HEK293 (cell line): ENCODE data around the gene KRTAP3-2.

Source experiments
- CTCF ChIA-PET: fragments of 350-600 bp; formaldehyde crosslinking; extraction: SDS; loops from one replicate; lab custom pipeline; 2021; ENCODE audit warnings: antibody characterized with exemption; lab: Yijun Ruan, JAX
- POLR2A ChIA-PET: fragments of 300-600 bp; formaldehyde crosslinking; extraction: SDS; loops from one replicate; lab custom pipeline; 2020; ENCODE audit warnings: antibody characterized with exemption, inconsistent platforms; lab: Yijun Ruan, JAX
- H3K27ac ChIP-seq: fragments of 200-500 bp; sonication (Bioruptor generic); 2 replicates; pipeline ENCODE4 v1.5.1; 2014; ENCODE audit warnings: low read depth, low read length, control low read depth, inconsistent platforms; ENCODE audit errors: extremely low read depth
- H3K36me3 ChIP-seq, 2 experiments: fragments of 200-500 bp in 1 of 2; sonication (Bioruptor generic) in 1 of 2; 1 replicate in 1 of 2; 2 replicates in 1 of 2; pipeline ENCODE4 v1.5.1; 2014 to 2017; ENCODE audit warnings: inconsistent platforms in 2 of 2, low read length in 2 of 2; ENCODE audit not compliant: control insufficient read depth in 2 of 2, insufficient read depth in 1 of 2
- H3K4me1 ChIP-seq: fragments of 200-500 bp; sonication (Bioruptor generic); 2 replicates; pipeline ENCODE4 v1.5.1; 2014; ENCODE audit warnings: mild to moderate bottlenecking, low read length, inconsistent platforms; ENCODE audit not compliant: control insufficient read depth, insufficient read depth
- H3K4me3 ChIP-seq: 2 replicates; pipeline ENCODE4 v1.5.1; 2011; ENCODE audit warnings: low read depth, mild to moderate bottlenecking, control low read depth, low read length, moderate library complexity
- H3K9me3 ChIP-seq: fragments of 200-500 bp; sonication (Bioruptor generic); 2 replicates; pipeline ENCODE4 v1.5.1; 2014; ENCODE audit warnings: low read depth, low read length, inconsistent platforms; ENCODE audit not compliant: control insufficient read depth, insufficient read depth
- ATF2 ChIP-seq: fragments of 450-650 bp; formaldehyde crosslinking; IDR thresholded peaks from 2 replicates; pipeline ENCODE4 v1.5.1; 2016; ENCODE audit warnings: missing biosample characterization, missing genetic modification characterization, low read depth
- HOXD13 ChIP-seq: sonication (generic); formaldehyde crosslinking; IDR thresholded peaks from 2 replicates; pipeline ENCODE4 v1.8.0; 2022; ENCODE audit warnings: missing genetic modification reagents, borderline replicate concordance
- MYNN ChIP-seq: fragments of 450-650 bp; formaldehyde crosslinking; IDR thresholded peaks from 2 replicates; pipeline ENCODE4 v1.5.1; 2016; ENCODE audit warnings: missing biosample characterization, missing genetic modification characterization, borderline replicate concordance
- MZF1 ChIP-seq: fragments of 450-650 bp; formaldehyde crosslinking; IDR thresholded peaks from 2 replicates; pipeline ENCODE4 v1.5.1; 2017; ENCODE audit warnings: missing biosample characterization, missing genetic modification characterization, borderline replicate concordance
- OVOL3 ChIP-seq: fragments of 450-650 bp; formaldehyde crosslinking; IDR thresholded peaks from 2 replicates; pipeline ENCODE4 v1.5.1; 2016; ENCODE audit warnings: missing biosample characterization, missing genetic modification characterization
- SALL2 ChIP-seq: fragments of 450-650 bp; formaldehyde crosslinking; IDR thresholded peaks from 2 replicates; pipeline ENCODE4 v1.5.0; 2017; ENCODE audit warnings: missing biosample characterization, mild to moderate bottlenecking, missing genetic modification characterization, borderline replicate concordance
- SCRT1 ChIP-seq: fragments of 450-650 bp; formaldehyde crosslinking; IDR thresholded peaks from 2 replicates; pipeline ENCODE4 v1.5.1; 2016; ENCODE audit warnings: missing biosample characterization, missing genetic modification characterization, borderline replicate concordance
- TRIM28 ChIP-seq: IDR thresholded peaks from 2 replicates; pipeline ENCODE4 v1.6.1; 2011; ENCODE audit warnings: low read length, control low read depth, borderline replicate concordance
- ZBTB21 ChIP-seq: fragments of 450-650 bp; formaldehyde crosslinking; IDR thresholded peaks from 2 replicates; pipeline ENCODE4 v1.5.1; 2017; ENCODE audit warnings: missing biosample characterization, missing genetic modification characterization
- ZBTB44 ChIP-seq: fragments of 450-650 bp; IDR thresholded peaks from 2 replicates; pipeline ENCODE4 v1.5.1; 2018; ENCODE audit warnings: missing biosample characterization, mild to moderate bottlenecking, missing genetic modification characterization
- ZEB2 ChIP-seq: fragments of 450-650 bp; formaldehyde crosslinking; IDR thresholded peaks from 2 replicates; pipeline ENCODE4 v1.5.1; 2016; ENCODE audit warnings: missing biosample characterization, missing genetic modification characterization
- ZNF133 ChIP-seq: fragments of 450-650 bp; formaldehyde crosslinking; IDR thresholded peaks from 2 replicates; pipeline ENCODE4 v1.5.1; 2016; ENCODE audit warnings: missing biosample characterization, missing genetic modification characterization
- ZNF184 ChIP-seq: fragments of 450-650 bp; IDR thresholded peaks from 2 replicates; pipeline ENCODE4 v1.5.1; 2018; ENCODE audit warnings: missing biosample characterization, mild to moderate bottlenecking, missing genetic modification characterization
- ZNF292 ChIP-seq: fragments of 450-650 bp; formaldehyde crosslinking; IDR thresholded peaks from 2 replicates; pipeline ENCODE4 v1.5.1; 2016; ENCODE audit warnings: low read depth, missing biosample characterization, missing genetic modification characterization, borderline replicate concordance
- ZNF398 ChIP-seq: fragments of 450-650 bp; formaldehyde crosslinking; IDR thresholded peaks from 2 replicates; pipeline ENCODE4 v1.5.1; 2017; ENCODE audit warnings: missing biosample characterization, missing genetic modification characterization
- ZNF473 ChIP-seq: fragments of 450-650 bp; formaldehyde crosslinking; IDR thresholded peaks from 2 replicates; pipeline ENCODE4 v1.5.1; 2017; ENCODE audit warnings: missing biosample characterization, missing genetic modification characterization
- ZNF510 ChIP-seq: fragments of 450-650 bp; formaldehyde crosslinking; IDR thresholded peaks from 2 replicates; pipeline ENCODE4 v1.5.1; 2018; ENCODE audit warnings: mild to moderate bottlenecking, missing genetic modification characterization, missing biosample characterization; ENCODE audit not compliant: insufficient replicate concordance
- ZNF514 ChIP-seq: fragments of 450-650 bp; formaldehyde crosslinking; IDR thresholded peaks from 2 replicates; pipeline ENCODE4 v1.5.1; 2016; ENCODE audit warnings: missing biosample characterization, missing genetic modification characterization
- ZNF560 ChIP-seq: fragments of 450-650 bp; formaldehyde crosslinking; IDR thresholded peaks from 2 replicates; pipeline ENCODE4 v1.5.1; 2017; ENCODE audit warnings: missing biosample characterization, missing genetic modification characterization, borderline replicate concordance
- ZNF626 ChIP-seq: fragments of 450-650 bp; sonication (Bioruptor Pico); formaldehyde crosslinking; IDR thresholded peaks from 2 replicates; pipeline ENCODE4 v1.5.1; 2018; ENCODE audit warnings: missing biosample characterization, missing genetic modification characterization, inconsistent platforms
- ZNF658 ChIP-seq: fragments of 450-650 bp; formaldehyde crosslinking; IDR thresholded peaks from 2 replicates; pipeline ENCODE4; 2016; ENCODE audit warnings: missing biosample characterization, missing genetic modification characterization
- ZNF664 ChIP-seq: fragments of 450-650 bp; formaldehyde crosslinking; IDR thresholded peaks from 2 replicates; pipeline ENCODE4 v1.5.1; 2016; ENCODE audit warnings: missing biosample characterization, missing genetic modification characterization
- ZNF677 ChIP-seq: fragments of 450-650 bp; IDR thresholded peaks from 2 replicates; pipeline ENCODE4 v1.5.0; 2018; ENCODE audit warnings: missing biosample characterization, mild to moderate bottlenecking, missing genetic modification characterization, moderate library complexity
- ZNF76 ChIP-seq: fragments of 450-650 bp; formaldehyde crosslinking; IDR thresholded peaks from 2 replicates; pipeline ENCODE4; 2016; ENCODE audit warnings: low read depth, missing biosample characterization, missing genetic modification characterization, borderline replicate concordance
- ZNF830 ChIP-seq: fragments of 450-650 bp; IDR thresholded peaks from 2 replicates; pipeline ENCODE4 v1.5.0; 2018; ENCODE audit warnings: missing biosample characterization, missing genetic modification characterization, low read depth, mild to moderate bottlenecking, moderate library complexity

KRTAP3-2 gene

GRCh38 chr17:40995116-40995515 lies 4.6 kb downstream of the KRTAP3-2 start:
- Histone ChIP-seq H3K4me3 (no peak overlapping the region), H3K4me1 (no peaks in the 10 kb centered on the region), H3K36me3 (no peaks in the 10 kb centered on the region), H3K9me3 (no peaks in the 10 kb centered on the region), H3K27ac (no peak overlapping the region)
- POLR2A ChIA-PET: no interaction called here
- CTCF ChIA-PET: interaction anchor here (0.6 to 1.2 kb wide), 3 partner anchors 8 to 672 kb away, joined by 4 to 6 read pairs (median 5); no protein-coding TSS in a partner anchor
- TF ChIP-seq HOXD13 (CRISPR knock-in tag) (no peak), ZNF133 (tag by site-specific recombination) (no peak), ZNF510 (tag by site-specific recombination) (no peak), ZNF560 (tag by site-specific recombination) (no peak), ZNF677 (tag by site-specific recombination) (no peak)

- TF ChIP-seq TRIM28: no peak
- TF ChIP-seq ZNF184 (tag by site-specific recombination): no peak
- no peak for TF ChIP-seq ZBTB21
- TF ChIP-seq SCRT1: no peak
- no peak for TF ChIP-seq ZNF664 (tag by site-specific recombination)
- TF ChIP-seq MZF1 (tag by site-specific recombination): no peak
- no peak for TF ChIP-seq ZEB2 (tag by site-specific recombination)
- no peak for TF ChIP-seq ZNF830
- no peak for TF ChIP-seq ZNF292 (tag by site-specific recombination)
- no peak for TF ChIP-seq ZNF76 (tag by site-specific recombination)
- no peak for TF ChIP-seq ZNF658 (tag by site-specific recombination)
- TF ChIP-seq ATF2 (tag by site-specific recombination): no peak
- no peak for TF ChIP-seq ZNF398
- H3K9me3 ChIP-seq: no peaks in the 10 kb centered on the region
- H3K4me1 ChIP-seq: no peaks in the 10 kb centered on the region
- POLR2A ChIA-PET: no interaction called here
- no peak within 1 kb of the TSS for H3K4me3 ChIP-seq
- H3K27ac ChIP-seq: no peak within 1 kb of the TSS
- H3K36me3 ChIP-seq: no peaks in the 10 kb centered on the region
- CTCF ChIA-PET: interaction anchor here (0.7 kb wide), 1 partner anchor 257 kb away, joined by 3 read pairs; no protein-coding TSS in a partner anchor
Observed at GRCh38 chr17:40993839-40994238, 5.9 kb downstream of the KRTAP3-2 start, which contains the start of gene KRTAP3-3. KRTAP3-3 (minus strand) TSS chr17:40994164; CDS start chr17:40994097, 67 bp downstream.

GRCh38 chr17:40993084-40993483 lies 6.6 kb downstream of the KRTAP3-2 start:
- POLR2A ChIA-PET: no interaction called here
- no peak overlapping the region for H3K4me3 ChIP-seq
- no peaks in the 10 kb centered on the region for H3K4me1 ChIP-seq
- CTCF ChIA-PET: interaction anchor here (0.5 to 0.8 kb wide), 4 partner anchors 106 to 366 kb away, joined by 3 to 5 read pairs (median 4); no protein-coding TSS in a partner anchor
- no peak overlapping the region for H3K27ac ChIP-seq
- H3K36me3 ChIP-seq: no peaks in the 10 kb centered on the region
- no peaks in the 10 kb centered on the region for H3K9me3 ChIP-seq
- TF ChIP-seq ZNF473 (no peak), ZNF514 (tag by site-specific recombination) (no peak), MYNN (tag by site-specific recombination) (no peak), ZNF658 (tag by site-specific recombination) (no peak), ZBTB44 (tag by site-specific recombination) (no peak), ZNF626 (tag by site-specific recombination) (no peak), SALL2 (tag by site-specific recombination) (no peak), OVOL3 (tag by site-specific recombination) (no peak)
